Measurements from ENCODE around the gene GJB1. TPM values are rescaled to one million over a fixed set of nuclear protein-coding genes. Genes with fewer than 3 reads are reported as not detected.

The GJB1 gene
- total RNA-seq, result not detected in 2 replicates

DNA sequence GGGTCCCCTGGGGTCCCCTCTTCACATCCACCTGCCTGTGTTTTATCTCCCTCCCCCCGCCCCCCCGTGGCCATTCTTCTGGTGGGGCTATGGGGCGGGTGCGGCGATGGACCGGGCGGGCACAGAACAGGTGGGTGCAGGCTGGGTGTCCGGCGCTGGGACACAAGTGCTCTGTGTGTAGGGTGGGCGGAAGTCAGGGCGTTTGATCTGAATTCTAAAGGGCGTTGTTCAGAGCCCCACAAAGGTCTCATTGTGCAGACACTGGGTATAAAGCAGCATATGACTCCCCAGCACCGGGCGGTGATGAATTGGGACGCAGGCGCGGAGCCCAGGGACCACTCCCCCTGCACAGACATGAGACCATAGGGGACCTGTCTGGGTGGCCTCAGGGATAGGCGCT, at the start of gene GJB1:
TSS of gene GJB1 (plus strand) at position 296 of the 400 bp plus-strand sequence. CDS start 484 bp downstream, outside the sequence.

DNA sequence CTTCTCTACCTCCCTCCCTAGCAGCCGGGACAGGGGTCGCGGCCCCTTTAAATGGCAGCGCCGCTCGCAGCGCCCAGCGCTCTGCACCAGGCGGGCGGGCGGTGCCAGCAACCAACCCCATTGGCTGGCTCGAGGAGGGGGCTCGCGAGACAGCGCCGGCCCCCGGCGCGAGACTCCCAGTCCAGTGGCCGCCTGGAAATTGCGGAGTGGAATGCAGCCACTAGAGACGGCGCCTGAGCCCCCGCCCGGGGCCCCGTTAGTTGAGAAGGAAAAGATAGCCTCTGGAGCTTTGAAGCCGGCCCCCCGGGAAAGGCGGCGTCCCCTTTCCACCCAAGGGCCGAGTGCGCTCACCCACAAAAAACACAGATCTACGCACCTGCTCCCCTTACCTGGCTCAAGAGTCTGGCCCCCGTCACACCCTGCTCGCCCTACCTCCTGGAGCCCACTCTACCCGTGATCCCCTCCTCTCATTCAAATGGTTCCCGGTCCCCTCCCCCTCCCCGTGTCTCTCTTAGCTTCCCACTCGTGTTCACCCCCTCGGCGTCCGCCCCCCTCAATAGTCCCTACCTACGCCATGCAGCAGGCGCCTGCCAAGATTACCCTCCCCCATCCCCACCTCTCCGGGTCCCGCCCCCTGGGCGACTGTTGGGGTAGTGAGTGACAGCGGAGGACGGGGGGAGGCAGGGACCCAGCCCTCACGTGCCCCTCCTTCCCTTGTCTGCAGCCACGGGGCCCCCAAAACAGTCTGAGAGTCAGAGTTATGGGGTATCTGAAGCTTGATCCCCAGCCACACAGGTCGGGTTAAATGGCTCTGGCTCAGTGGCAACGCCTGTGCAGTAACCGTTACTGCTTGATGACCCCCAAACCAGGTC, 31.3 kb downstream of the GJB1 start, which contains the start of gene ZMYM3:
TSS of gene ZMYM3 (minus strand) at position 49 of the 872 bp plus-strand sequence. CDS start 885 bp downstream, outside the sequence.

Other genes starting within 250 kb of the GJB1 start
- 55.8 and 69.5 TPM in 2 replicates for gene SNX12, start 154.9 kb upstream of the GJB1 start, total RNA-seq
- 2.6 and 3.5 TPM in 2 replicates for gene FOXO4, start 127.4 kb upstream of the GJB1 start, total RNA-seq
- gene CXorf65, start 116.5 kb upstream of the GJB1 start, total RNA-seq, result not detected in 2 replicates
- gene IL2RG, start 111.6 kb upstream of the GJB1 start, total RNA-seq, result not detected in 2 replicates
- gene MED12, start 104.6 kb upstream of the GJB1 start, total RNA-seq, result 15.9 and 21.1 TPM in 2 replicates
- gene NLGN3, start 78.4 kb upstream of the GJB1 start, total RNA-seq, result not detected in 2 replicates
- 14.1 and 16.7 TPM in 2 replicates for gene ZMYM3, start 30.9 kb downstream of the GJB1 start, total RNA-seq
- 307 and 375 TPM in 2 replicates for gene NONO, start 60.4 kb downstream of the GJB1 start, total RNA-seq
- gene ITGB1BP2, start 78.5 kb downstream of the GJB1 start, total RNA-seq, result 0.71 and 1.2 TPM in 2 replicates
- gene TAF1, start 143.1 kb downstream of the GJB1 start, total RNA-seq, result 10.8 and 13.3 TPM in 2 replicates

Data from myometrial cell (primary cell).